Brain microvascular endothelial cell (primary cell): ENCODE data around the gene FAM107B.

Source experiments
- DNase-seq: peaks from one replicate; pipeline ENCODE4 v3.0.0-alpha.2; 2020
- H3K27ac ChIP-seq: fragments of 250-450 bp; sonication (Bioruptor Pico); 2 replicates; pipeline ENCODE4 v1.5.1; 2020; ENCODE audit warnings: mild to moderate bottlenecking, moderate library complexity
- H3K27me3 ChIP-seq: fragments of 250-450 bp; sonication (Bioruptor Pico); replicated peaks from 2 replicates; pipeline ENCODE4 v1.5.1; 2020; ENCODE audit warnings: mild to moderate bottlenecking
- H3K36me3 ChIP-seq: fragments of 250-450 bp; sonication (Bioruptor Pico); replicated peaks from 2 replicates; pipeline ENCODE4 v1.5.1; 2020; ENCODE audit warnings: mild to moderate bottlenecking
- H3K4me3 ChIP-seq: 2 replicates; pipeline ENCODE4 v1.5.1; 2011; ENCODE audit warnings: low read depth, mild to moderate bottlenecking, control low read depth, low read length, moderate library complexity
- in situ Hi-C: cut with HindIII; loops from 2 replicates; pipeline ENCODE4 v1.10.0; 2017; ENCODE audit warnings: low sequenced_read_pairs, low pct_ligation_motif_present
- TF ChIP-seq, protein P1 (sequence below): IDR thresholded peaks from 2 replicates; pipeline ENCODE4 v1.5.1; 2011; ENCODE audit warnings: low read depth, mild to moderate bottlenecking, moderate library complexity, low read length, control low read depth, inconsistent platforms; ENCODE audit errors: missing control alignments

FAM107B gene

DNA sequence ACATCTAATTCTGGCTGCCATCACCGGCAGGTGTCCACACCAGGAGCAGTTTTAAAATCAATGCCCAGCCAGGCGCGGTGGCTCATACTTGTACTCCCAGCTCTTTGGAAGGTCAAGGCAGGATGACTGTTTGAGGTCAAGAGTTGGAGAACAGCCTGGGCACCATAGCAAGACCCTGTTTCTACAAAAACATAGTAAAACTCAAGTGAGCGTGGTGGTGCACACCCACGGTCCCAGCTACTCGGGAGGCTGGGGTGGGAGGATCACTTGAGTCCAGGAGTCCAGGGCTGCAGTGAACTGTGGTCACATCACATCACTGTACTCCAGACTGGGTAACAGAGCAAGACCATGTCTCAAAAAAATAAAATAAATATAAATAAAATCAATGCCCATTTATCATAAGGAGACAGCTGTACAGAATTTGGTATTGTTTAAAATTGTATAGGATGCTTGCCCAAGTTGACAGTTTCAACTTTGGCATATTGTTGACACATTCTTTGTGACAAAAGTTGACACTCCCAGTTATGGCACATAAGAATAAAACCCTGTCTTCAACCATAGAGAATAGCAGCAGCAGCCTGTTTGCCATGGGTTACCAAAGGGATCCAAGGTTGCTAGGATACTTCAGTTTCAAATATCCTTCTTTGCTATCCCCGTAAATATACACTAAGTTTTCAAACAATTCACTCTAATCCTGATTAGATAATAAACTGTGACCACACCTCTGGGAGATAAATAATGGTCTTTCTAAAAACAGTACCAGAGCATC, 193.0 kb downstream of the FAM107B start:
- Histone ChIP-seq H3K27me3 (no peaks in the 10 kb centered on the region), H3K27ac (no peak overlapping the region), H3K4me3 (no peak overlapping the region), H3K36me3 (no peaks in the 10 kb centered on the region)
- no peak for DNase-seq
- in situ Hi-C loops = no loop called here
- TF ChIP-seq, protein P1, sequence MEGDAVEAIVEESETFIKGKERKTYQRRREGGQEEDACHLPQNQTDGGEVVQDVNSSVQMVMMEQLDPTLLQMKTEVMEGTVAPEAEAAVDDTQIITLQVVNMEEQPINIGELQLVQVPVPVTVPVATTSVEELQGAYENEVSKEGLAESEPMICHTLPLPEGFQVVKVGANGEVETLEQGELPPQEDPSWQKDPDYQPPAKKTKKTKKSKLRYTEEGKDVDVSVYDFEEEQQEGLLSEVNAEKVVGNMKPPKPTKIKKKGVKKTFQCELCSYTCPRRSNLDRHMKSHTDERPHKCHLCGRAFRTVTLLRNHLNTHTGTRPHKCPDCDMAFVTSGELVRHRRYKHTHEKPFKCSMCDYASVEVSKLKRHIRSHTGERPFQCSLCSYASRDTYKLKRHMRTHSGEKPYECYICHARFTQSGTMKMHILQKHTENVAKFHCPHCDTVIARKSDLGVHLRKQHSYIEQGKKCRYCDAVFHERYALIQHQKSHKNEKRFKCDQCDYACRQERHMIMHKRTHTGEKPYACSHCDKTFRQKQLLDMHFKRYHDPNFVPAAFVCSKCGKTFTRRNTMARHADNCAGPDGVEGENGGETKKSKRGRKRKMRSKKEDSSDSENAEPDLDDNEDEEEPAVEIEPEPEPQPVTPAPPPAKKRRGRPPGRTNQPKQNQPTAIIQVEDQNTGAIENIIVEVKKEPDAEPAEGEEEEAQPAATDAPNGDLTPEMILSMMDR = no peak

DNA sequence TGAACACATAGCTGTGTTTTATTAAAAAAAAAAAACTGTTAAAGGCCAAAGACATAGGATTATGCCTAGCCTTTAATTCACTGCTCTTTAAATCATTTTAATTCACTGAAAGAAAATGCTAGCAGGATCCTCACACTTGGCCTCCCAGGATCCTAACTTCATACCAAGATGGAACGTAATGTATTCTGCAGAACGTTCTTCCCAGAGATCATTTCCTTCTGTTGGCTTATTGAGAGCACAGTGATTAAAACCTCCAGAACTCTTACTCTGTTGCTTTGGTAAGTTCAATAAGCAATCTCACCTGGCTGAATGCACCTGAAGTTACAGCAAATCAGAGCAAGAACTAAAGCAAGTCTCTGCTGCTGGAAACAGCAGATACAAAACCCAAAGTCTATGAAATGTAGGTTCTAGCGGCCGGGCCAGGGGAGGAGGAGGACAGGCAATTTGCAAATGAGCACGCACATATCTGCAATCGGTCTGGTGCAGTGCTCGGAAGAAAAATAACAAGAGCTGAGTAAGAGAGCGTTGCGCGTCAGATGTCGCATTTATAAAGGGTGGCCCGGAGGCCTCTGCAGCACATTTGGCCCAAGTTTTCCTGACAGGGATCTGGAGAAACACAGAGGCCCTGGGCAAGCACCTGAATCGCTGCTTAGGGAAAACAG, 193.9 kb downstream of the FAM107B start:
- no peaks in the 10 kb centered on the region for H3K27me3 ChIP-seq
- in situ Hi-C loops = no loop called here
- no peak for DNase-seq
- H3K4me3 ChIP-seq = no peak overlapping the region
- H3K36me3 ChIP-seq = no peaks in the 10 kb centered on the region
- no peak overlapping the region for H3K27ac ChIP-seq
- TF ChIP-seq, protein P1 = no peak

GRCh38 chr10:14579405-14579804, 195.3 kb downstream of the FAM107B start:
- Histone ChIP-seq H3K27me3 (no peaks in the 10 kb centered on the region), H3K36me3 (no peaks in the 10 kb centered on the region), H3K27ac (peak overlapping the region; percentile 82), H3K4me3 (no peak overlapping the region)
- no peak for DNase-seq
- TF ChIP-seq, protein P1 = no peak
- in situ Hi-C loops = no loop called here

GRCh38 chr10:14578060-14578952, 196.4 kb downstream of the FAM107B start:
- H3K27me3 ChIP-seq = no peaks in the 10 kb centered on the region
- H3K27ac ChIP-seq = peak overlapping the region; percentile 82
- H3K36me3 ChIP-seq = no peaks in the 10 kb centered on the region
- no peak overlapping the region for H3K4me3 ChIP-seq
- TF ChIP-seq, protein P1 = no peak
- DNase-seq = peak; percentile 90
- in situ Hi-C loops = no loop called here

DNA sequence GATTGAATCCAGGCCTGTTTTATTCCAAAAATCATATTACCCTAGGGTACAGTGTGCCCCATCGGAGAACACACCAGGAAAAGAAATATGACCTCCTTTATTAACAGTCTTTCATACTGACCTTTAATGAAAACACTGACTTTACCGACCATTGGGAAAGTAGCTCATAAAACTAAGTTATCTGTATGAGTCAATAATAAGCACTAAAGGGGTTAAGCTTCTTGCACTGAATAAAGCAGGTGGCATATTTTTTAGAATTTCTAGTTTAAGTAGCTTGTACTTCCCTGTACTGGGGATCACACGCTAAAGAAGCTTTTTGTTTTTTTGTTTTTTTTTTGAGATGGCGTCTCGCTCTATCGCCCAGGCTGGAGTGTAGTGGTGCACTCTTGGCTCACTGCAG, 199.8 kb downstream of the FAM107B start:
- no peak overlapping the region for H3K27ac ChIP-seq
- no peaks in the 10 kb centered on the region for H3K27me3 ChIP-seq
- in situ Hi-C loops = no loop called here
- no peak overlapping the region for H3K4me3 ChIP-seq
- no peak for DNase-seq
- H3K36me3 ChIP-seq = no peaks in the 10 kb centered on the region
- TF ChIP-seq, protein P1 = no peak
